Retina (tissue), 1 donor: ENCODE measurements around the gene ADARB2.

Experiments used
- DNase-seq: peaks from one replicate; pipeline ENCODE4 v3.0.0-alpha.2; 2016

Gene ADARB2

GRCh38 chr10:1609648-1609970 is 127.7 kb downstream of the ADARB2 start:
- no peak for DNase-seq

DNA sequence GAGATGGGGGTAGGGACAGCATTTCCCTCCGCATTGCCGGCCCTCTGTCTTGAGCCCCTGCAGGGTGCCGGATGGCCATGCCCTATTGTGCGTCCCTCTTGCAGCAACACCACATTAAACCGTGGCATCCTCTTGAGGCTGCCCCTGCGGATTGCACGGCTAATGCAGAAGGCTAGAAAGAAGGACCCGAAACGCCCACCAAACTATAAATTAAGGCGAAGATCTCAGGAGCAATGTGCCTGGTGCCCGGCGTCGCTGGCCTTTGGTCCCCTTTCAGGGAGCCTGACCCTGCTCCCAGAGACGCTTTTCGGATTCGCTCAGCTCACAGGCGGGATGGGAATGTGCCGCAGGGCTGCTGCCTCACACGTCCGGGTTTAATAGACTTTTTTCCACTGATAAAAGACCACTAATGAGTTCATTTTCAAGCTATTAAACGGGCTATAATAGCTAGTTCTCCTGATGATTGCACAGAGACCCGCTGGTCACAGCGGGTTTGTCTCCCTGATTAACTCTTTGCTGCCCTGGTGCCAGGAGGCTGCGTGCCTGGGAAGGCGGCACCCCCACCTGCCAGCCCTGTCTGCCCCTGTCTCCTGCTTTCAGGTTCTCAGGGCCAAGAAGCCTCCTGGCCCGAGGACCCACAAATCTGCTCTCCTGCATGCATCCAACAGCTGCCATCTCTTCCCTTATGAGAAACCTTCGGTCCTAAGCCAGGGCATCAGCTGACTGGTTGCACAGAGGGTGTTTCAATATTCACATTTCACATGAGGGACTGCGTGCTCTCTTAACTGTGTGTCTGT is 128.3 kb downstream of the ADARB2 start:
- peak; percentile 80 for DNase-seq

DNA sequence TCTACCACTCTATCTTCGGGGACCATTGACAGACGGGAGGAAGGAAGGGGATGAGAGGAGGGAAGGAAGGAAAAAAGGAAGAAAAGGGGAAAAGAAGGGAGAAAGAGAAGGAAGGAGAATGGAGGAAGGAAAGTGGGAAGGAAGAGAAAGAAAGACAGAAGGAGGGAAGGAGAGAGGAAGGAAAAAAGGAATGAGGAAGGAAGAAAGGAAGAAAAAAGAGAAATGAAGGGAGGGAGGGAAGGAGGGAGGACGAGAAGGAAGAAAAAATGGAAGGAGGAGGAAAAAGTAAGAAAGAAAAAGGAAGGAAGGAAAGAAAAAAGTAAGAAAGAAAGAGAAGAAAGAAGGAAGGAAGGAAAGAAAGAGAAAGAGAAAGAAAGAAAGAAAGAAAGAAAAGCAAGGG is 128.9 kb downstream of the ADARB2 start:
- no peak for DNase-seq

DNA sequence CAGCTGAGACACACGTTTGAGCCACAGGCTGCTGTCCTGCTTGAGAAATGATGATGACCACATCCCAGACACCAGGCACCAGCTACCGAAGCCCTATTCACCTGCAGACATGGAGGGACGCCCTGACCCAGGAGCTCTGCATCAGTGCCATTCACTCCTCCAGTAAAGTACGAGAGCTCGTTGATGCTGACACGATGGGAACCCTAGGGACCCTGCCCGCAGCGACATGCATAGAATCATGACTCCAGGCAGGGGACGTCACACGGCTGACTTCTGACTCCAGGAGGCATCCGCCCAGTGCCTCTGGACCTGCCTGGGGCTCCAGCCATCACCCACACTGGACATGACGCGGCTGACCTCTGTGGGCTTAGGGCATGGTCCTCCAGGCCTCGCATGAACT is 129.9 kb downstream of the ADARB2 start:
- no peak for DNase-seq

- no peak for DNase-seq
Measured at GRCh38 chr10:1605999-1606940, 131.1 kb downstream of the ADARB2 start.

- no peak for DNase-seq
Measured at GRCh38 chr10:1605121-1605520, 132.2 kb downstream of the ADARB2 start.

- DNase-seq = no peak
Measured at GRCh38 chr10:1604246-1604645, 133.1 kb downstream of the ADARB2 start.

DNA sequence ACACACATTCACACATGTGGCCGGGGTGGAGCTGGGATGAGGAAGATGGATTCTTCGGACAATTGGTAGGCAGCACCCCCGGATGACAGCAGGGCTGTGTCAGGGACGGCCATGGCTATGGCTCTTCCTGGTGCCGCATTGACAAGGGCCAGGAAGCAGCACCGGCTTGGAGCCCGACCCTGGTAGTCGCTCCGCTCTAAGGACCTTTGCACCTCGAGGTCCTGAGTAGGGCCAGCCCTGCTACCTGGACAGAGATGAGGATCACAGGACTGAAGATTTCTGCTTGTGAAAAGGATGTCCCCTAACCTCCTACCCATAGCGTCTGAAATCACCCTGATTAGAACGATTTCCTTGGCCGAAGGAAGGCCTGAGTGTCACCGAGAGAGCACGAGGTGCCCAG is 134.1 kb downstream of the ADARB2 start:
- DNase-seq = no peak

DNA sequence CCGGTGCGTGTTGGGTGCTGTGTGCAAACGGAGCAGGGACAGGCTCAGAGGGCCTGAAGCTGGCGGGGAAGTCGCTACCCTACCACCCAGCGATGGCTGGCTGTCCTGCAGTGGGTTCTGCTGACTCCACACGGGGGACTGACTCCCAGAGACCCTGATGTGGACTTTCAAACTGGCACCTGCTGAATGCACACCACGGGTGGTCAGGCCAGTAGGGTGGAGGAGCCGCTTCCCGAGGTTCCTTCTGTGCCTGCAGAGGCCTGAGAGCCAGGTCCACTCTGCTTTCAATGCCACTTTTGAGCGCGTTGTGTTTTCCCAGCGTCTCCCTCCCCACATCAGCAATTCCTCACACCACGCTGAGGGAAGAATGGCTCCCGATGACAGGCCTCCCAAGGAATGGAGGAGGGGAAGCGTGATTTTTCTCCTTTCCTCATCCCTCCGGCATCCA is 135.3 kb downstream of the ADARB2 start:
- DNase-seq = no peak

DNA sequence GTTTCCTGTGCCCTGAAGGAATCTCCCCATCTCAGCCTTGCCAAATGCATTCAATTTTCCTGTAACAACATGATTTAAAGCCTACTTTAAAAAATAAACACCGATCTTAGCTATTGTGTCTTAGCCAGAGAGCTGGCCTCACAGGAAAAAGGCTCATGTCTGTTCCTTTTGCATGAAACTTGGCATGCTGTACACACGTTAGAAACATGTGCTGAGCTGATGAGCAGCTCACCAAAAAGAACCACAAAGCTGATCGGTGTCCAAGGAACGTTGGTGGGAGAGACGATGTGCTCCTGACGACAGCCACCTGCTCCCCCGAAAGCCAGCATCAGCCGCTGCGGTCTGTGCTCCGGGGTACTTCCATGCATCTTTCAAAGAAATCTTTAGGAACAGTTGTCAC is 135.9 kb downstream of the ADARB2 start:
- DNase-seq = no peak

- DNase-seq = no peak
Measured at GRCh38 chr10:1600861-1601260, 136.5 kb downstream of the ADARB2 start.

DNA sequence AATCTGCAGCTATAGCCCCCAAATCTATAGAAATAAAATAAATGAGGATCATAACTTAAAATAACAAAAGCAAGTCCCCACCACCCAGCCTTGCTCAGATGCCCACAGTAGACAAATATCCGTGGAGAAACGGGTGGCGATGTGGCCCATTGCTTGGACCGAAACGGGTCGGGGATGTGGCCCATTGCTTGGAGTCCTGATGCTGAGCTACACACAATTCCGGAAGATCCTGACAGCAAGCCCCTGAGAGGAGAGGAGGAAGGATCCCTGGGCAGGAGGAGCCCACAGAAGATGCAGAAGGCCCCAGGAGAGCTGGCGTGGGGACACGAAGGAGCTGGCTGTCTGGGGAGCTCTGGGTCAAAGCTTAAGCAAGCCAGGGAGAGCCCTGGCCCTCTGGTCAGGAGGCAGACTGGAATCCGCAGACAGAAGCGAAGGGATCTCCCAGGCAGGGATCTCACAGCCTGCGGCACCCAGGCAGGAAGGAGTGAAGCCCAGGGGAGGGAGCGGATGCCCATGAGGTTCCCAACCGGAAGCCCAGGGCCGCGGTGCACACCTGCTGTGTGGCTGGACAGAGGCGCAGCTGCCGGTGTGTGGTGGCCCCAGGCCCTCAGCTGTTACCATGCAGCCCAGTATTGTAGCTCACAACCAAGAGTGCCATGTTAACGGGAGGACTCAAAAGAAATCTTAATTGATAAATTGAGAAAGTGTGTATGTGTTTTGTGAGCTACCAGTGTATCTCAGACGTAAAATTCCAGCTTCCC is 138.8 kb downstream of the ADARB2 start:
- DNase-seq = no peak

GRCh38 chr10:1597370-1598146 is 139.8 kb downstream of the ADARB2 start:
- no peak for DNase-seq

- peak; percentile 25 for DNase-seq
Measured at GRCh38 chr10:1596482-1597099, 140.7 kb downstream of the ADARB2 start.

DNA sequence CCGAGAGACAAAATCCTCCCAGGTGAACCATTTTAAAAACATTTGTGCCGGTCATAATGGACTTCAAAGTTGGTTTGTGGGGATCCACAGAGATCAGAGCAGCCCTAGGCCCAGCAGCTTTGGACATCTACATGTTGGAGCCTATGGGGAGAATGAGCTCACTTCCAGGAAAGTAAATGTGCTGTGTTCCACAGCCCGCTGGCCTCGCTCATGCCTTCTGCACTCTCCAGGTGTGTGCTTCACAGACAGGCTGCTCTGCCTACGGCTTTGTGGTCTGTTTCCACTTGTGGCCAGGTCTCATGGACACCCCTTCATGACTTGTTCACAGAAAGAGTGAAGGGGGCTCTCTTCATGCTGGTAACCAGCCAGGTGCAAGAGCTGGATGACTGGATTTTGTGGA is 141.6 kb downstream of the ADARB2 start:
- no peak for DNase-seq

- no peak for DNase-seq
Measured at GRCh38 chr10:1595242-1595600, 142.1 kb downstream of the ADARB2 start.

GRCh38 chr10:1594372-1595241 is 142.7 kb downstream of the ADARB2 start:
- DNase-seq = no peak

GRCh38 chr10:1591742-1592141 is 145.6 kb downstream of the ADARB2 start:
- DNase-seq = no peak

GRCh38 chr10:1591045-1591444 is 146.3 kb downstream of the ADARB2 start:
- DNase-seq = no peak

DNA sequence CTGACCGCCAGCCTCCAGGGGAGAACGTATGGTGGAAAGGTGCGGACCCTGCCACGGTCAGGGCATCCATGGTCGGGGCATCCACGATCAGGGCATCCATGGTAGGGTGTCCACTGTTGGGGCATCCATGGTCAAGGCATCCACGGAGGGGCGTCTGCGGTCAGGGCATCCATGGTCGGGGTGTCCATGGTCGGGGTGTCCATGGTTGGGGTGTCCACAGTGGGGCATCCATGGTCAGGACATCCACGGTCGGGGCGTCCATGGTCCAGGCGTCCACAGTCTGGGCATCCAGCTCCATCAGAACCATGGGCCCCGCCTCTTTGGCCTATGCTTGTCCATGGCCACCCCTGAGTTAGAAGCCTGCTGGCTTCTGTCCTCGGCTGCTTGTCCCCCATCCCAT is 148.1 kb downstream of the ADARB2 start:
- DNase-seq = no peak

- DNase-seq = no peak
Measured at GRCh38 chr10:1582739-1583138, 154.6 kb downstream of the ADARB2 start.
